Suprapubic skin (tissue), 4 donors: ENCODE data around the gene ITGB4. TPM values are rescaled to one million over a fixed set of nuclear protein-coding genes. Genes with fewer than 3 reads are reported as not detected.
A peak's percentile ranks its signal among the peaks of the same experiment; 100 is the strongest.

Source experiments
- DNase-seq, 2 donors: peaks; one replicate each; pipeline ENCODE4 v3.0.0-alpha.2; 2019; ENCODE audit warnings: low spot score in 2 of 2
- H3K27ac ChIP-seq: fragments of 200-600 bp; sonication (generic); one replicate; pipeline ENCODE4 v1.5.1; 2019
- H3K27me3 ChIP-seq: fragments of 200-600 bp; sonication (generic); one replicate; pipeline ENCODE4 v1.5.1; 2019
- H3K36me3 ChIP-seq: fragments of 200-600 bp; sonication (generic); one replicate; pipeline ENCODE4 v1.5.1; 2019
- H3K4me1 ChIP-seq: fragments of 200-600 bp; sonication (generic); one replicate; pipeline ENCODE4 v1.5.1; 2019
- H3K4me3 ChIP-seq: fragments of 200-600 bp; sonication (generic); one replicate; pipeline ENCODE4 v1.5.1; 2019; ENCODE audit warnings: mild to moderate bottlenecking
- H3K9me3 ChIP-seq: fragments of 200-600 bp; sonication (generic); one replicate; pipeline ENCODE4 v1.5.1; 2019
- CTCF ChIP-seq, 2 donors: fragments of 200-600 bp in 1 of 2; fragments of 450-650 bp in 1 of 2; sonication (generic) in 1 of 2; IDR thresholded peaks; one replicate each; pipeline ENCODE4 v1.5.1; 2016 to 2019; ENCODE audit warnings: antibody characterized with exemption in 2 of 2, mild to moderate bottlenecking in 1 of 2, moderate library complexity in 1 of 2
- EP300 ChIP-seq: sonication (generic); formaldehyde crosslinking; IDR thresholded peaks from one replicate; pipeline ENCODE4 v1.6.1; 2017; ENCODE audit warnings: antibody characterized with exemption
- POLR2A ChIP-seq, 2 donors: fragments of 450-650 bp; IDR thresholded peaks; one replicate each; pipeline ENCODE4 v1.6.1; 2017; ENCODE audit warnings: antibody characterized with exemption in 2 of 2, mild to moderate bottlenecking in 2 of 2, moderate library complexity in 2 of 2
- POLR2AphosphoS5 ChIP-seq, 3 donors: sonication (generic); formaldehyde crosslinking; IDR thresholded peaks; one replicate each; pipeline ENCODE4 v1.6.1; 2017; ENCODE audit warnings: antibody characterized with exemption in 3 of 3
- WGBS: methylation state at CpG from one replicate; pipeline ENCODE4 v1.1.5; 2018; 5-methylcytosine and 5-hydroxymethylcytosine counted together
- total RNA-seq, 4 donors: library from RNA; depleted of rRNA; stranded (reverse); fragments of >200 nt; gene quantifications; one replicate each; pipeline ENCODE4 v1.1.0, GENCODE V29; 2016

Gene ITGB4
- total RNA-seq, 4 donors from 2014 or later = 382 to 583 (median 474) TPM

- no peak for TF ChIP-seq POLR2A (IDR thresholded peaks at IDR 0.05)
- TF ChIP-seq CTCF (IDR thresholded peaks at IDR 0.05) = no peak
- TF ChIP-seq POLR2AphosphoS5 (IDR thresholded peaks at IDR 0.05) = no peak
- TF ChIP-seq EP300 = no peak
Measured at GRCh38 chr17:75740631-75741077, 19.4 kb downstream of the ITGB4 start.

GRCh38 chr17:75742337-75742736, 21.1 kb downstream of the ITGB4 start:
- peaks cover 78% of the 10 kb centered on the region for H3K36me3 ChIP-seq
- H3K27ac ChIP-seq = no peak overlapping the region
- peak in 1 of 2 donors; percentile 66 for DNase-seq
- no peaks in the 10 kb centered on the region for H3K9me3 ChIP-seq
- H3K4me3 ChIP-seq = no peak overlapping the region
- WGBS = 94% methylated on average over 12 of the region's 25 CpGs
- peaks cover 2% of the 10 kb centered on the region for H3K4me1 ChIP-seq
- TF ChIP-seq CTCF (IDR thresholded peaks at IDR 0.05) (no peak), POLR2AphosphoS5 (IDR thresholded peaks at IDR 0.05) (no peak), POLR2A (IDR thresholded peaks at IDR 0.05) (no peak), EP300 (no peak)
- H3K27me3 ChIP-seq = no peaks in the 10 kb centered on the region

More at GRCh38 chr17:75740631-75741077, 19.4 kb downstream of the ITGB4 start:
- Histone ChIP-seq H3K27me3 (no peaks in the 10 kb centered on the region), H3K36me3 (peaks cover 85% of the 10 kb centered on the region), H3K4me3 (no peak overlapping the region), H3K27ac (no peak overlapping the region), H3K9me3 (no peaks in the 10 kb centered on the region), H3K4me1 (no peaks in the 10 kb centered on the region)
- WGBS = 79% methylated on average over 5 of the region's 17 CpGs
- peak in 1 of 2 donors; percentile 64 for DNase-seq

- H3K9me3 ChIP-seq = no peaks in the 10 kb centered on the region
- 97% methylated on average over 11 of the region's 25 CpGs for WGBS
- H3K27me3 ChIP-seq = no peaks in the 10 kb centered on the region
- H3K36me3 ChIP-seq = peaks cover 75% of the 10 kb centered on the region
- DNase-seq = no peak
- TF ChIP-seq EP300 = no peak
- TF ChIP-seq POLR2A (IDR thresholded peaks at IDR 0.05) = no peak
- TF ChIP-seq CTCF (IDR thresholded peaks at IDR 0.05) = no peak
- no peak for TF ChIP-seq POLR2AphosphoS5 (IDR thresholded peaks at IDR 0.05)
- H3K4me1 ChIP-seq = peaks cover 5% of the 10 kb centered on the region
- H3K27ac ChIP-seq = no peak overlapping the region
- no peak overlapping the region for H3K4me3 ChIP-seq
Measured at GRCh38 chr17:75743625-75744206, 22.5 kb downstream of the ITGB4 start.

- Histone ChIP-seq H3K27ac (no peak overlapping the region), H3K36me3 (peaks cover 77% of the 10 kb centered on the region), H3K9me3 (no peaks in the 10 kb centered on the region), H3K4me3 (no peak overlapping the region), H3K4me1 (peaks cover 30% of the 10 kb centered on the region), H3K27me3 (no peaks in the 10 kb centered on the region)
- DNase-seq = no peak
- 77% methylated on average over 7 of the region's 9 CpGs for WGBS
- no peak for TF ChIP-seq CTCF (IDR thresholded peaks at IDR 0.05)
- no peak for TF ChIP-seq EP300
- TF ChIP-seq POLR2AphosphoS5 (IDR thresholded peaks at IDR 0.05) = no peak
- no peak for TF ChIP-seq POLR2A (IDR thresholded peaks at IDR 0.05)
Measured at GRCh38 chr17:75748706-75749105, 27.4 kb downstream of the ITGB4 start.

- Histone ChIP-seq H3K27ac (peak overlapping the region; percentile 4), H3K4me1 (peaks cover 40% of the 10 kb centered on the region), H3K36me3 (peaks cover 78% of the 10 kb centered on the region), H3K4me3 (no peak overlapping the region), H3K9me3 (no peaks in the 10 kb centered on the region), H3K27me3 (no peaks in the 10 kb centered on the region)
- DNase-seq = peak; percentile 94 to 95
- WGBS = 40% methylated on average over 8 of the region's 20 CpGs
- TF ChIP-seq CTCF (IDR thresholded peaks at IDR 0.05) (peak; percentile 86 to 87), EP300 (no peak), POLR2A (IDR thresholded peaks at IDR 0.05) (no peak)
Measured at GRCh38 chr17:75749545-75750389, 28.5 kb downstream of the ITGB4 start.
